T-cell (primary cell): Measurements from ENCODE around the gene MRPL3. TPM values are rescaled to one million over a fixed set of nuclear protein-coding genes. Genes with fewer than 3 reads are reported as not detected.

Experiments
- ATAC-seq, 4 experiments: fragments of 200-7000 bp in 3 of 4; fragments of 150-1000 bp in 1 of 4; cut with Tn5 transposase; replicated peaks in 1 of 4; 1 replicate in 3 of 4; 2 replicates in 1 of 4; pipeline ENCODE4 v1.10.0; 2021; ENCODE audit warnings: moderate library complexity in 3 of 4, mild to moderate bottlenecking in 2 of 4, moderate number of reproducible peaks in 1 of 4
- CTCF ChIA-PET, 2 donors: fragments of 300-600 bp; sonication (Branson Sonifier 250); formaldehyde crosslinking; loops; one replicate each; lab custom pipeline; 2022; ENCODE audit warnings: antibody characterized with exemption in 2 of 2; lab: Charles Lee
- POLR2A ChIA-PET, 2 donors: fragments of 300-600 bp; sonication (Branson Sonifier 250); formaldehyde crosslinking; loops; one replicate each; lab custom pipeline; 2022; ENCODE audit warnings: antibody characterized with exemption in 2 of 2; lab: Charles Lee
- DNase-seq, 35 experiments: peaks; one replicate each; pipeline versions ENCODE4 v3.0.0 to v3.0.0-alpha.2; 2013 to 2023
- H3K27ac ChIP-seq: one replicate; pipeline ENCODE4 v1.5.1; 2013; ENCODE audit warnings: low read length
- H3K27me3 ChIP-seq, 2 experiments: replicated peaks in 1 of 2; 1 replicate in 1 of 2; 2 replicates in 1 of 2; pipeline versions ENCODE4 v1.6.1 to v1.7.0; 2013; ENCODE audit warnings: low read length in 1 of 2, mixed read lengths in 1 of 2; ENCODE audit not compliant: control insufficient read depth in 2 of 2, insufficient read depth in 2 of 2; ENCODE audit errors: extremely low read depth in 1 of 2
- H3K36me3 ChIP-seq, 2 donors: 1 replicate in 1 of 2; 2 replicates in 1 of 2; pipeline versions ENCODE4 v1.6.1 to v1.7.0; 2013; ENCODE audit warnings: low read length in 1 of 2; ENCODE audit not compliant: control insufficient read depth in 2 of 2, insufficient read depth in 1 of 2; ENCODE audit errors: extremely low read depth in 1 of 2
- H3K4me1 ChIP-seq, 2 experiments: 1 replicate in 1 of 2; 2 replicates in 1 of 2; pipeline versions ENCODE4 v1.6.1 to v1.7.0; 2013; ENCODE audit warnings: low read length in 2 of 2, mixed read lengths in 1 of 2; ENCODE audit not compliant: insufficient read depth in 2 of 2, control insufficient read depth in 1 of 2; ENCODE audit errors: extremely low read depth in 1 of 2
- H3K4me3 ChIP-seq, 2 donors: 1 replicate in 1 of 2; 2 replicates in 1 of 2; pipeline versions ENCODE4 v1.5.1 to v1.7.0; 2013; ENCODE audit warnings: mild to moderate bottlenecking in 2 of 2, low read length in 1 of 2, moderate library complexity in 1 of 2; ENCODE audit not compliant: control insufficient read depth in 1 of 2; ENCODE audit errors: extremely low read depth in 1 of 2
- H3K9me3 ChIP-seq: 2 replicates; pipeline ENCODE4 v1.7.0; 2013
- H3K27ac Mint-ChIP-seq, 2 donors: one replicate each; pipeline ENCODE4 v1.8.0; 2020 to 2021; ENCODE audit warnings: mild to moderate bottlenecking in 2 of 2, mixed read lengths in 2 of 2
- H3K27me3 Mint-ChIP-seq, 2 donors: one replicate each; pipeline ENCODE4 v1.8.0; 2021 to 2022; ENCODE audit warnings: mixed read lengths in 2 of 2
- H3K36me3 Mint-ChIP-seq: one replicate; pipeline ENCODE4 v1.8.0; 2021; ENCODE audit warnings: mixed read lengths
- H3K4me1 Mint-ChIP-seq, 3 donors: one replicate each; pipeline ENCODE4 v1.8.0; 2020 to 2022; ENCODE audit warnings: mixed read lengths in 3 of 3, mild to moderate bottlenecking in 1 of 3
- H3K4me3 Mint-ChIP-seq, 3 donors: one replicate each; pipeline ENCODE4 v1.8.0; 2020 to 2022; ENCODE audit warnings: mild to moderate bottlenecking in 3 of 3, mixed read lengths in 3 of 3, moderate library complexity in 3 of 3
- H3K9me3 Mint-ChIP-seq, 3 donors: one replicate each; pipeline ENCODE4 v1.8.0; 2020 to 2022; ENCODE audit warnings: mixed read lengths in 3 of 3
- WGBS: methylation state at CpG from one replicate; pipeline ENCODE4 v1.1.5; 2013; ENCODE audit warnings: missing lambda C conversion rate; ENCODE audit not compliant: insufficient coverage; 5-methylcytosine and 5-hydroxymethylcytosine counted together
- total RNA-seq, 35 experiments: library from RNA in 6 of 35; stranded (reverse) in 6 of 35; fragments of 120-200 nt in 1 of 35; gene quantifications; one replicate each; pipeline versions ENCODE4 v1.2.1 to v1.2.4 and lab custom pipeline; 2013 to 2026

MRPL3 gene
- total RNA-seq, 5 donors from 2014 or later (not counting 1 experiment from before 2014, with no cell fraction given) = 36.1 to 50.2 (median 42.0) TPM

GRCh38 chr3:131421957-131422498, 80.7 kb downstream of the MRPL3 start:
- Mint-ChIP-seq H3K36me3 (no peaks in the 10 kb centered on the region), H3K4me3 (no peak overlapping the region), H3K9me3 (peaks cover 0 to 9% (median 0%) of the 10 kb centered on the region in 3 donors), H3K4me1 (no peaks in the 10 kb centered on the region), H3K27me3 (peaks cover 0 to 9% of the 10 kb centered on the region in 2 donors), H3K27ac (no peak overlapping the region)
- ChIA-PET CTCF (no interaction called here), POLR2A (no interaction called here)
- DNase-seq (no peak), ATAC-seq (no peak)
- Histone ChIP-seq H3K27ac (no peak overlapping the region), H3K9me3 (no peaks in the 10 kb centered on the region), H3K4me1 (no peaks in the 10 kb centered on the region), H3K4me3 (no peak overlapping the region), H3K36me3 (no peaks in the 10 kb centered on the region), H3K27me3 (peaks cover 0 to 6% of the 10 kb centered on the region in 2 experiments)

GRCh38 chr3:131421301-131421700, 81.5 kb downstream of the MRPL3 start:
- ChIA-PET CTCF (no interaction called here), POLR2A (no interaction called here)
- H3K27ac ChIP-seq = no peak overlapping the region
- WGBS = no CpG with 5 or more reads among the region's 1 CpG
- H3K27ac Mint-ChIP-seq = no peak overlapping the region
- H3K27me3 ChIP-seq = peaks cover 0 to 6% of the 10 kb centered on the region in 2 experiments
- H3K27me3 Mint-ChIP-seq = peaks cover 0 to 9% of the 10 kb centered on the region in 2 donors
- no peak overlapping the region for H3K4me3 ChIP-seq
- H3K9me3 ChIP-seq = no peaks in the 10 kb centered on the region
- H3K4me3 Mint-ChIP-seq = no peak overlapping the region
- no peaks in the 10 kb centered on the region for H3K36me3 Mint-ChIP-seq
- DNase-seq (no peak), ATAC-seq (no peak)
- no peaks in the 10 kb centered on the region for H3K4me1 Mint-ChIP-seq
- H3K9me3 Mint-ChIP-seq = peaks cover 0 to 9% (median 0%) of the 10 kb centered on the region in 3 donors
- no peaks in the 10 kb centered on the region for H3K4me1 ChIP-seq
- H3K36me3 ChIP-seq = no peaks in the 10 kb centered on the region

- Histone ChIP-seq H3K27me3 (no peaks in the 10 kb centered on the region), H3K4me3 (no peak overlapping the region), H3K4me1 (no peaks in the 10 kb centered on the region), H3K9me3 (no peaks in the 10 kb centered on the region), H3K36me3 (no peaks in the 10 kb centered on the region), H3K27ac (no peak overlapping the region)
- Mint-ChIP-seq H3K36me3 (no peaks in the 10 kb centered on the region), H3K4me1 (no peaks in the 10 kb centered on the region), H3K4me3 (no peak overlapping the region), H3K9me3 (peaks cover 3 to 15% (median 6%) of the 10 kb centered on the region in 3 donors), H3K27me3 (peaks cover 2 to 9% of the 10 kb centered on the region in 2 donors), H3K27ac (no peak overlapping the region)
- DNase-seq (no peak), ATAC-seq (no peak)
- 86% methylated on average over 2 of the region's 2 CpGs for WGBS
- CTCF ChIA-PET = no interaction called here
- POLR2A ChIA-PET = no interaction called here
Measured at GRCh38 chr3:131417751-131418150, 85.0 kb downstream of the MRPL3 start.

Other genes with a start within 250 kb of the MRPL3 start
- gene NUDT16, start 121.2 kb downstream of the MRPL3 start, total RNA-seq = 10 to 100 TPM in 3 of 5 donors, 1 to 10 TPM in 2; 6.7 to 13.5 (median 12.8) TPM